DMS153 (cell line): ENCODE results near the gene IL17REL.

Source experiments
- DNase-seq: peaks from one replicate; lab custom pipeline; 2025; lab: John Stamatoyannopoulos, UW

Gene IL17REL

GRCh38 chr22:50002791-50003190, 9.8 kb downstream of the IL17REL start:
- DNase-seq, result no peak

- no peak for DNase-seq
Measured at GRCh38 chr22:50001388-50002231, 11.0 kb downstream of the IL17REL start.

DNA sequence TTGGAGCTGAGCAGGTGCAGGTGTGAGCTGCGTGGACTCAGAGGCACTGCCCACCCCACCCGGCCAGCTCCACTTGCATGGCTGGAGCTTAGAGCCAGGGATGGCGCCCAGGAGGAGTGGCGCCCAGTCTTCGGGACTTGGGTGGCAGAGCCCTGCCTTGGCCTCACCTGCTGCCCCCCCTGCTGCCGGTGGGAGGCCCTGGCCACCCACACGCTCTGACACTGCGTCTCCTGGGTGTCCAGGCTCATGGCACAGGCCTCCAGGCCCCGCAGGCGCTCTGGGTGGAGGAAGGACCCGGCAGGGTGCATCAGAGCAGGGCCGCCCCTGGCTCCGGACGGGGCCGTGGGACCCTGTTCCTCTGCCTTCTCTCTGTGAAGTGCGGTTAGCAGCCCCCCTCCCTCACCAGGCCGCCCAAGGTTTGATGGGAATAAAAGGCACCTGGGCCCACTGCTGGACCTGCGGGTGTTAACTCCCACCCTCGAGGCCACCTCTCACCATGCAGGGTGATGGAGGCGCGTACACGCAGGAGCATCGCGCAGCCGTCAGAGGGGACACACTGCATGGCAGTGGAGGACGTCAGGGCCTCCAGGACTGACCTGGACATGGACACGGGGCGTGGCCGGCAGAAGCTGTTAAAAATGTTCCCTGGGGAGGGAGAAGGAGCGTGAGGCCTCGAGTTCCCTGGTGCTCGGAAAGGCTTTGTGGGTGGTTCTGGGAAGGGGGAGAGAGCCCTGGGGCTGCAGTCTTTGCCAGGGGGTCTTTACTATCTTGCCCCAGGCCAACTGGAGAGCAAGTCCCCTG, 11.8 kb downstream of the IL17REL start:
- DNase-seq, result no peak

DNA sequence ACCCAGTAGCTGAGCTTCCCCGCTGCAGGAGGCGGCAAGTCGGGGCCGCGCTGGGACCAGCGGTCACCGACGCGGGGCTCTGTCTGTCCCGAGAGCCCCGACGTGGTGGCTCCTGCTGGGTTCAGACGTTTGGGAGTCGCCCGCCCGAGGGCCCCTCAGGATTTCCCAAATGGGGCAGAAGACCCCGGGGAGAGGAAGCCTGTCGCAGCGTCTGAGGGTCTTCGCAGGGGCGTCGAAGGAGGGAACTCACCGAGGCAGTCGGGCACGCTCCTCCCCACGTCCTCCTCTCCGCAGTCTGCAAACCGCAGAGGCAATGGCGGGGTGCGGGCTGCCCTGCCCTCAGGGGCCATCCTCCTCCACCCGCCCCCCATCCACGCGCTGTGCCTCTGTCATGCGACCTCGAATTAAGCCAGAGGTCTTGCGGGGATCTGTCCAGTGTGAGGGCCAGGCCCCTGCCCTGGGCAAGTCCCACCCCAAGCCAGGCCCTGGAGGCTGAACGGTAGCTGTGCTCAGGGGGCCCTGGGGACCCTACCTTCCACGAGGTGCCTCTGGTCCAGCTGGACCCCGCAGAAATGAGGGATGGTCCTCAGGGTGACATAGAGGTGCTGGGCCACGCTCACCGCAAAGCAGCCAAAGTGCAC, 12.5 kb downstream of the IL17REL start:
- DNase-seq, result no peak

DNA sequence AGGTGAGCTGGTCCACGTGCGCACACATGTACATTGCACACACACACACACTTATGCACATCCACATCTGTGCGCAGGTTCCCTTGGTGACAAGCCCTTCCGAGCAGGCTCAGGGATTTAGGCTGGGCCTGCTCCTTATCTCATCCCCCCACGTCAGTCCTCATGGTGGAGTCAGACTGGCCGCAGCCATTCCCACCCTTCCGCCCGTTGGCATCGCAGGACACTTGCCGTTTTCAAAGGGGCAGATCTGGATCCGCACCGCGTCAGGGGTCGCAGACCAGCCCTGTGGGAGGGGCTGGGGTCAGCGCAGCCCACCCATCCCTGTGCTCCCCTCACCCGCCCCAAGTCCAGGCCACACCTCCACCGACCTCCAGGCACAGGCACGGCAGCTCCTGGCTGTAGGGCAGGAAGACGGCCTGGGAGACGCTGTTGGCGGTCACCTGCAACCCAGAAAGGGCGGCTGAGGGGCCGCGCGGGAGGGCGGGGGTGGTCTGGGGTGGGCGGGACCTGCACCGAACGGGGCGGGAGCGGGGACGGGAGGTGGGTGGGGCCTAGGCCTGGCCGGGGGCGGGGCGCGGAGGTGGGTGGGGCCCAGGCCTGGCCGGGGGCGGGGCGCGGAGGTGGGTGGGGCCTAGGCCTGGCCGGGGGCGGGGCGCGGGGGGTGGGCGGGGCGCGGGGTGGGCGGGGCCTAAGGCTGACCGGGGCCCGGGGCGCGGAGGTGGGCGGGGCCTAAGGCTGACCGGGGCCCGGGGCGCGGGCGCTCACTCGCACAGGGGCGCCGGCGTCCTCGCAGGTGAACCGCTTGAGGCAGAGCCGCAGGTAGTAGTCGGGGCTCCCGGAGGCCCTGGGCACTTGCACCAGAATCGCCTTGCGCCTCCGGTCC, 13.3 kb downstream of the IL17REL start:
- DNase-seq, result no peak

DNA sequence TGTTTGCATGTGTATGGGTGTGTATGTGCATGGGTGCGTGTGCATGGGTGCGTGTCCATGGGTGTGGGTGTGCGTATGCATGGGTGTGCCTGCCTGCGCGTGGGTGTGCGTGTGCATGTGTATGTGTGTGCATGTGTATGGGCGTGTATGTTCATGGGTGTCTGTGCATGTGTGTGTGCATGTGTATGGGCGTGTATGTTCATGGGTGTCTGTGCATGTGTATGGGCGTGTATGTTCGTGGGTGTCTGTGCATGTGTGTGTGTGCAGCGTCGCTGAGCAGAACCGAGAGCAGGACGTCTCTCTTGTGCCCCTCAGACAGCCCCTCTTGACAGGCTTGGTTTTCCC, 13.9 kb downstream of the IL17REL start:
- no peak for DNase-seq

GRCh38 chr22:49997932-49998717, 14.4 kb downstream of the IL17REL start:
- no peak for DNase-seq

DNA sequence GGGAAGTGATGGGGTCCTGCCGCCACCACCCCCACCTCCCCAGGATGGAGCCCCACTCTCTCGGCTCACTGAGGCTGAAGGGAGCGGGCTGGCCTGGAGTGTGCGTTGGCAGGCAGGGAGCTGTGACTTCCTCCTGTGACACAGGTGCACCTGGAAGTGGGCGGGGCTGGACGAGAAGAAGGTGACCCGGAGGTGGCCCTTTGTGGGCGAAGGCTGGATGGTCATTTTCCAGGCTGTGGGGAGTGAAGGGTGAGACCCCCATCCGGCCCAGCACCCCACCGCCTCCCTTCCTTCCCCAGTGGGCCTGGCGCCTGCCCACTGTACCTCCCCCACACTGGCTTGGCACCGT, 15.3 kb downstream of the IL17REL start:
- DNase-seq, result peak; percentile 22

GRCh38 chr22:49996518-49997250, 15.9 kb downstream of the IL17REL start:
- no peak for DNase-seq

DNA sequence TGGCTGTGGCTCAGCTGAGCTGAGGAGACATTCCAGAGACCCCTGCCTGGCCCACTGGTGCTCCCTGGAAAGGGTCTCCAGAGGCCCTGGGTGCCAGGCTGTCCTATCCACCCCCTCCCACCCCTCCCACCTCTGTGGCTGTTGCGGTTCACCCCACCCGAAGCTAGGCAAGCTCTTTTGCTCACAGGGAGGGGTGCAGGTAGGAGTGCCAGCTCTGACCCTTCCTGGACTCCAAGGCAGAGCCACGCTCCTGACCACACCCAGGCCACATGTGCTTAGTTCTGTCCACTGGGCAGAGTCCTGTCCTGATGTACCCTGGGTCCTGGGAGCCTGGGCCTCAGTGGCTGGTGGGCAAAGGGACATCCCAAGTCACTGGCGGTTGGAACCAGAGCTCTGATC, 16.4 kb downstream of the IL17REL start:
- no peak for DNase-seq

DNA sequence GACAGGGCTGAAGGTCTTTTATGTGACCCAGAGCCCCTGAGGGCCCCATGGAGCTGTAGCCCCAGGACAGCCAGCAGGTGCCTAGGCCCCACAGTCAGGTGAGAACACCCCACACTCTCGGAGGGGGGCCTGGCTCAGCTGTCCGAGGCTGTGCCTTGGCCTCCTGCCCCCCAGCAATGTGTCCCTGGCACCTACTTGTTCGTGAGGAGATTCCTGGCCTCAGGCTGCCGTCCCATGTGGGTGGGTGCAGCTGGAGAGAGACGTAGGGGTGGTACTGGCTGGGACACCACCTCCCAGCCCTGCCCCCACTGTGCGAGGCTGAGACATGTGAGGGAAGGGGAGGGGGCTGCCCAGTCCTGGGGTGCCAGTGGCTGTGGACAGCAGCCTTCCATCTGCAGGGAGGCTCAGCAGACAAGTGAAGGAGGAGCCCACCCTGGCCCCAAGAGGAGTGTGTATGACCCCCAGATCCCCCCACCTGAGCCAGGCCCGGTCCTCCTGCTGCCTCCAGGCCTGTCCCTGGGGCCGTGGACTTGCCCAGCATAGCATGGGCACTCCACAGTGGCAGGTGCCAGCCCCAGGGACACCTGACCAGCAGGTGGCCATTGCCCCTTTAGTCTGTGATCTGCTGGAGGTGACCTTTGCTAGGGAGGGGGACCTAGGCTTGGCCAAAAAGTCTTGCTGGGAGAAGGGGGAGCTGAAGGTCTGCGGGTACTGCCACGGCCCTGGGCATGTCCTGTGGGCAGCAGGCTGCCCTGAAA, 17.0 kb downstream of the IL17REL start:
- DNase-seq, result no peak

DNA sequence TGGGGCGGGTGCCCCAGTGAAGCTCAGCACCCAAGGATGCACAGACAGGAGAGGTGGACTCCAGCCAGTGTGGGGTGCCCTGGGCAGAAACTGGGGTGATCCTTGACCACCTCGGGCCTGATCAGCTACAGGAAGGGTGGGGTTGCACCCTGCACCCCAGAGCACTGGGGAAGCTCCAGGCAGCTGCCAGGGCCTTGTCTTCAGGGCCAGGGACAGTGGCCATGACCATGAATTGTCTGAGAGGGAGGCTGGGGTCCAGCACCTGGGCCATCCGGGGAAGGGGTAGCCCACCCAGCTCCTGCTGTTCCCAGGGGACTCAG, 17.6 kb downstream of the IL17REL start:
- DNase-seq, result no peak

- DNase-seq, result no peak
Measured at GRCh38 chr22:49994361-49995040, 18.1 kb downstream of the IL17REL start.

GRCh38 chr22:49993649-49994360, 18.8 kb downstream of the IL17REL start:
- no peak for DNase-seq

- DNase-seq, result peak; percentile 22
Measured at GRCh38 chr22:49992921-49993648, 19.5 kb downstream of the IL17REL start.

DNA sequence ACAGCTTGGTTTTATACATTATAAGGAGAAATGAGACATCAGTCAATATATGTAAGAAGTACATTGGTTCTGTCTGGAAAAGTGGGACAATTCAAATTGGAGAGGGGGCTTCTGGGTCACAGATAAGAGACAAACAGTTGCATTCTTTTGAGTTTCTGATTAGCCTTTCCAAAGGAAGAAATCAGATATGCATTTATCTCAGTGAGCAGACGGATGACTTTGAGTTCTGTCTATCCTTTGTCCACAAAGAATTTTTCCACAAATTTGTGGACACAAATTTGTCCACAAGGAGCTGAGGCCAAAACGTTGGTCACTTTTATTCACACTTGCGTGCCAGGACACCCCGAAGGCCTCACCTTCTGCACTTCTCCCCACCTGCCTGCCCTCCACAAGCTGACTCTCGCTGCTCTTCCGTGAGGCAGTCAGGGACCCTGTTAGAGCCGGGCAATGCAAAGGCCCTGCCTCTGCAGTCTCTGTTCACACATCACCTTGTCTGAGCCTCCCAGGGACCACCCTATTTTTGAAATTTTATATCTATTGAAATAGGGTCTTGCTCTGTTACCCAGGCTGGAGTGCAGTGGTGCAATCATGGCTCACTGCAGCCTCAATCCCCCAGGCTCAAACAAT, 20.5 kb downstream of the IL17REL start:
- no peak for DNase-seq

DNA sequence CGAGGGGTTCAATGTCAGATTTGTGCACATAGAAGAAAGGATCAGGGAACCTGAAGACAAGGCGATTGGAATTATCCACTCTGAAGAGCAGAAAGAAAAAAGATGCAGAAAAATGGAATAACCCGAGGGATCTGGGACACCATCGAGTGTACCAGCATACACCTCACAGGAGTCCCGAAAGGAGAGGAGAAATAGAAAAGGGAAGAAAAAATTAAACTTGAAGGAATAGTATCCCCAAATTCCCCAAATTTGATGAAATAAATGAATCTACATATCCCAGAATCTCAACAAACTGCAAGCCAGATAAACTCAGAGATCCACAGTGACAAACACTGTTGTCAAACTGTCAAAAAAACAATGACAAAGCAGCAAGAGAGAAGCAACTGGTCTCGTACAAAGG, 21.4 kb downstream of the IL17REL start:
- DNase-seq, result no peak
